HG02970 (cell line): ENCODE data around the gene MPL.

Source experiments
- ATAC-seq: cut with Tn5 transposase; IDR thresholded peaks from one replicate; pipeline ENCODE4 v1.9.1; 2021; ENCODE audit warnings: mild to moderate bottlenecking, moderate library complexity, moderate number of reproducible peaks; ENCODE audit not compliant: unreplicated experiment, low FRiP score

Gene MPL

GRCh38 chr1:43321331-43321891 lies 16.2 kb upstream of the MPL start:
- no peak for ATAC-seq

GRCh38 chr1:43322506-43322905 lies 15.1 kb upstream of the MPL start:
- no peak for ATAC-seq

- ATAC-seq = no peak
These were observed 12.8 kb upstream of the MPL start for GRCh38 chr1:43324810-43325209.

DNA sequence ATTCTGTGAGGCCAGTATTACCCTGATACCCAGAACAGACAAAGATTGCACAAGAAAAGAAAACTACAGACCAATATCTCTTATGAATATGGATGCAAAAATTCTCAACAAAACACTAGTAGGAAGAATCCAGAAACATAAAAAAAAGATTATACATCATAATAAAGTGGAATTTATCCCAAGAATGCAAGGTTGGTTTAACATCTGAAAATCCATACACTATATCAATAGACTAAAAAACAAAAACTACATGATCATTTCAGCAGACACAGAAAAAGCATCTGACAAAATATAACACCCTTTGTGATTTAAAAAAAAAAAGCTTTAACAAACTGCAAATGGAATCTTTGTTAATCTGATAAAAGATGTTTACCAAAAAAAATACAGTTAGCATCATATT lies 12.2 kb upstream of the MPL start:
- ATAC-seq = no peak

DNA sequence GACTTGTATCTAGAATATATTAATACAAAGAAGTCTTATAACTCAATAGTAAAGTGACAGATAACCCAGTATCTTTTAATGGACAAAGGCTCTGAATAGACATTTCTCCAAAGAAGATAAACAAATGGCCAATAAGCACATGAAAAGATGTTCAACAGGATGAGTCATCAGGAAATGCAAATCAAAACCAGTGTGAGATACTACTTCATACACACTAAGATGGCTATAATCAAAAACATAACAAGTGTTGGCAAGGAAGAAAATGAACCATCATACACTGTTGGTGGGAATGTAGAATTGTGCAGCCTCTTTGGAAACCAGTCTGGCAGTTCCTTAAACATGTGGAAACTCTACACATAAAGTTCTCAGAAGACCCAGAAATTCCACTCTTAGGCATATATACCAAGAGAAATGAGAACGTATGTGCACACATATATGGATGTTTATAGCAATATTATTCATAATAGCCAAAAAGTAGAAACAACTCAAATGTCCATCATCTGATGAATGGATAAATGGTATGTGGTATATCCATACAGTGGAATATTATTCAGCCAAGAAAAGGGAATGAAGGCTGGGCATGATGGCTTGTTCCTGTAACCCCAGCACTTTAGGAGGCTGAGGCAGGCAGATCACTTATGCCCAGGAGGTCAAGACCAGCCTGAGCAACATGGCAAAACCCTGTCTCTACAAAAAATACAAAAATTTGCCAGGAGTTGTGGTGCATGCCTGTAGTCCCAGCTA lies 9.9 kb upstream of the MPL start:
- ATAC-seq = no peak

DNA sequence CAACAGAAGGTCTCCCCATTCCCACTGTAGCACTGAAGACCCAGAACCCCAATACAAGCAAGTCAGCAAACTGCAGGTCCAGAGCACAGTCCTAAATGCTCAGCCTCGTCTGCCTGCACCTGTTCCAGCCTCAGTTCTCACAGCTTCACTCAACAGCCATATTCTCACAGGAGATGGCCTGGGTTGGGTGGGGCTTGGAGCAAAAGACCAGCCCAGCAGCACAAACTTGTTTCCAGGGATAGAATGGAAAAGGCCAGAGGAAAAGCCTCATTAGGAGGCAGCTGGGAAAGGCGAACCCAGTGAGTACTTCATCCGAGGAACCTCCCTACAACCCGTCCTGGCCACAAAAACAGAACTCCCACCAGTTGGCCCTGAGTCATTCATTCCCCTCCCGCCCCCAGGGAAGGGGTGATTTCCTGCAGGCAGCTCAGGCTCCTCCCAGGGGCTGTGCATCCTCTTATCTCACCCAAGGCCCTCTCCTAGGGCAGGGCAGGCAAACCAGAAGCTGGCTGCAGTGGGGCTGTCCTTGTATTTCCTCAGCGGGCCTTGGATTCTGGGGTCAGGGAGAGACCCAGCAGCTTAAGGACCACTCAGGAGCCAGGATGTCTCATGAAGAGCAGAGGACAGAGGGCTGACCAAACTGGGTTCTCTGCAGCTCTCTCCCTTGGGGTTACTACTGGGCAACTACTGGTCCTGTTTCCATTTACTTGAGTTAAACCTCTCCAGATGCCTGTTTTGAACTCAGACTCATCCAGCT lies 7.4 kb upstream of the MPL start:
- ATAC-seq = no peak

DNA sequence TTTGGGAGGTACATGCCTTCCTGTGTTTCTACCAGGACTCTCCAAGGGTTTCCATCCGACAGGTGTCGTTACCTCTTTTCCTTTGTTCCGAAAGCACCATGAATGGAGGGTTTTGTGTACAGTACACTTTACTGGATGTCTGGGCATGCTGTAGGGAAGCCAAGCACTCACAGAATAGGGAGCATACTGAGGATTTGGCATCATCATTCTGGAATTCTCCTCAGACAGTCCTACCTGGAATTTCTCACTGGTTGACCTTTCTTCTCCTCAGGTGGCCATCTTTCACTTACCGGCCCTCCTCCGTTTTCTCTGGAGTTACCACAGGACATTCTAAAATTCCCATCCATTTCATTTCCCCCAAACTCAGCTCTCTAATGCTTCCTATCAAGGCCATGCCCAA lies 5.9 kb upstream of the MPL start:
- no peak for ATAC-seq

GRCh38 chr1:43334453-43335205 lies 3.0 kb upstream of the MPL start:
- no peak for ATAC-seq

DNA sequence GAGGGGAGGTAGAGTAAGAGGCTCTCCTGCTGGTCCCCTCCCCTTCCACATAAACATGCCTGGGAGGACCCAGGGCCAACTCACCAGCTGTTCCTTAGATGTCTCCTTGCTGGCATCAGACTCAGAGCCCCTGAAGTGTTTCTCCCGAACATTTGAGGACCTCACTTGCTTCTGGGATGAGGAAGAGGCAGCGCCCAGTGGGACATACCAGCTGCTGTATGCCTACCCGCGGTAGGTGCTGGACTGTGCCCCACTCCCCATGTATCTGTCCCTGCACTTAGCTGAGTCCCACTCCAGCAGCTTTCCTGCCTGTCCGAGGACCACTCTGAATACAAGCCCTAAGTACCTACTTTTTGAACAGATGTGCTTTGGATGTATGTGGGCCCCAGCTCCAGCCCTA lies 383 bp downstream of the MPL start:
- no peak for ATAC-seq

DNA sequence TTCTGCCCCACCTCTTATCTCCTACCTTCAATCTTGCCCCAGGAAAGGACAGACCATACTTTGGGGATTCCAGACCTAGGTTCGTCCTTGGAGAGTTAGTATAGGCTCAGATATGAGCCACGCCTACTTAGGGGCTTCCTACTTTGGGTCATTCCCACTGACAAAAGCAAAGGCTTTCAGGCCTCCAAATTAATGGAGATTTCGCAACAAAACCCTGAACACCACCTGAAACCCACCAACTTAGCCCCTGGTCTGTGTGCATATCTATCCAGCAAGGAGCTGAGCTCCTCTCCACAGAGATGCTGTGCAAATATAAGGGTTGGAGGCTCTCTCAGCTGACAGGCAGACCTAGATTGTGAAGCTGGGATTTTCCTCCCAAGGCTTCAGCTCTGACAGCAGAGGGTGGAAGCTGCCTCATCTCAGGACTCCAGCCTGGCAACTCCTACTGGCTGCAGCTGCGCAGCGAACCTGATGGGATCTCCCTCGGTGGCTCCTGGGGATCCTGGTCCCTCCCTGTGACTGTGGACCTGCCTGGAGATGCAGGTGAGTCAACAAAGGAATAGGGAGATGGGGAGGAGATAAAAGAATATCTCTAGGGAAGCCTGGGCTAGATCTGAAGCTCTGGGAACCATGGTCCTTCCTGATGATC lies 2.1 kb downstream of the MPL start:
- ATAC-seq = no peak

DNA sequence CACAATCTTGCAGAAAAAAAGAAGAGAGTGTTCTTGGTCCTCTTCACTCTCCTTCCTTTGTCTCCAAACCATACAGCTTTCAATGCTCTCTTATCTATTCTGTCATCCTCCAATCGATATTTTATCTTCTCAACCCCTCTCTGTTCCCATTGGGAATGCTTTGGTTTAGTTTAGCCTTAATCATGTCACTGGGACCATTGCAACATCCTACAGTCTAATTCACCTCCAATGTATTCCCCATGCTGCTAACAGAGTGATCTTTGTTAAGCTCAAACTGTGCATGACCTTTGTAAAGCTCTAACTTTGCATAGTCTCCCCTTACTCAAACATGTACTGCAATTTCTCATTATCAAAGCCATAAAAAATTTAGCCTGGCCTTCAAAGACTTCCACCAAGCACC lies 2.9 kb downstream of the MPL start:
- ATAC-seq = no peak

DNA sequence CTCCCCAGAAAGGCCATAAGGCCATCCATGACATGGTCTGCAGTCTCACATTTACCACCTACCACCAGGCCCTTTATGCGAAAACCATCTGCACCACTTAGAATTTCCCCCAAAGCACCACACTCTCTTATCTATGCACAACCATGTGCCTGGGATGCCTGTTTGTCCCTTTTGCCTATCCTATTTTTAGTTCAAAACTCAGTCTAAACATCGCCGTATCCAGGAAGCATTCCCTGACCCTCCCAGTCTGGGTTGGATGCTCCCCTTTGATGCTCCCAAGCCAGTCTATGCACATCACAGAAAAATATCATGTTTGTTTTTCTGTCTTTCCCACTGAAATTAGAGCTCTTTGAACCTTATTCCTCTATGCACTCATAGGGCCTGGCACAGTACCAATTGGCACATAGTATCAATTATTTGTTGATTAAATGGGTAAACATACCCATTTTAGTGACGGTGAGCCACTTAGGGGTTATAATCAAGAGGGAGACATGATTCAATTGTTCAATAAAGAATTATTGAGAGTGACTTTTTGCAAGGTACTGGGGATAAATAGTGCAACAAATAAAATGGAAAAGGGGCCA lies 6.7 kb downstream of the MPL start:
- no peak for ATAC-seq

DNA sequence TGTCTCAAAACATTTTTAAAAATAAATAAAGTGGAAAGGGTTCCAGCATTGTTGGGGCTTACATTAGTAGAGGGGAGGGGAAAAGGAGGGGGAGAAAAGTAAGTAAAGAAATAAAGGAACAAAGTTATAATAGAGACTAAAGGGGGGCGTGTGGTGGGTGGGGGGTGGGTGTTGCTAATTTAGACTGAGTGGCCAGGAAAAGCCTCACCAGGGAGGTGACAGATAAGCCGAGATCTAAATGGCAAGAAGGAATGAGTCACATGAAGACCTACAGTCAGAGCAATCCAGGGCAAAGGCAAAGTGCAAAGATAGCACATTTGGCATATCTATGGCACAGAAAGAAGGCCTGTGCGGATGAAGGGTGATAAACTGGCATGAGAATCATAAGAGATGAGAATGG lies 7.5 kb downstream of the MPL start:
- ATAC-seq = no peak

- no peak for ATAC-seq
These were observed 9.0 kb downstream of the MPL start for GRCh38 chr1:43346636-43347035.

- ATAC-seq = no peak
These were observed 10.8 kb downstream of the MPL start for GRCh38 chr1:43348343-43348808.

- peak; percentile 58 for ATAC-seq
These were observed 11.4 kb downstream of the MPL start for GRCh38 chr1:43348809-43349593.

GRCh38 chr1:43349594-43350306 lies 12.1 kb downstream of the MPL start:
- ATAC-seq = no peak

DNA sequence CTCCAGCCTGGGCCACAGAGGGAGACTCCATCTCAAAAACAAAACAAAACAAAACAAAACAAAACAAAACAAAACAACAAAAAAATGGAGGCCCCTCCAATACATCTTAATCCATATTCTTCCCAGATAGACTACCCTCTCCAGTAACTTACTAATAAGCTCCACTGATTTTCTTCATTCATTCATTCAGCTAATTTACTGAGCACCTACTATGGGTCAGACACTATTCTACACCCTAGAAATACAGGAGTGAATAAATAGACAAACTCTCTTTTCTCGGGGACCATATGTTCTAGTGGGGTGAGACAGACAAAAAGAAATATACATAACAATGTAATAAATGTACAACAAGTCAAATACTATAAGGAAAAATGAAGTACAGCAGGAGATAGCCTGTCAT lies 13.4 kb downstream of the MPL start:
- no peak for ATAC-seq
